GM23338 (cell line): ENCODE measurements around the gene NPIPB2.
"Not testable (repeated sequence)": the region's sequence is repeated elsewhere in the genome, so short reads cannot be mapped to it uniquely, and the experiment has no call there.

ENCODE experiments used
- EZH2 ChIP-seq: fragments of 200-600 bp; sonication (generic); IDR thresholded peaks from one replicate; pipeline ENCODE4 v1.8.0; 2017; ENCODE audit warnings: antibody characterized with exemption, mild to moderate bottlenecking, low read depth; ENCODE audit not compliant: unreplicated experiment
- NANOG ChIP-seq: IDR thresholded peaks from 2 replicates; pipeline ENCODE4 v1.6.1; 2016; ENCODE audit warnings: antibody characterized with exemption, borderline replicate concordance
- POLR2AphosphoS5 ChIP-seq: IDR thresholded peaks from 2 replicates; pipeline ENCODE4 v1.6.1; 2016; ENCODE audit warnings: antibody characterized with exemption, low read depth
- TF ChIP-seq, protein P1 (sequence below), 2 experiments: fragments of 200-600 bp in 1 of 2; sonication (generic) in 1 of 2; conservative IDR thresholded peaks; 2 replicates each; pipeline versions ENCODE4 v1.5.1 to v1.6.1; 2016 to 2017; ENCODE audit warnings: antibody characterized with exemption in 2 of 2, low read depth in 2 of 2, mild to moderate bottlenecking in 2 of 2, moderate library complexity in 1 of 2

DNA sequence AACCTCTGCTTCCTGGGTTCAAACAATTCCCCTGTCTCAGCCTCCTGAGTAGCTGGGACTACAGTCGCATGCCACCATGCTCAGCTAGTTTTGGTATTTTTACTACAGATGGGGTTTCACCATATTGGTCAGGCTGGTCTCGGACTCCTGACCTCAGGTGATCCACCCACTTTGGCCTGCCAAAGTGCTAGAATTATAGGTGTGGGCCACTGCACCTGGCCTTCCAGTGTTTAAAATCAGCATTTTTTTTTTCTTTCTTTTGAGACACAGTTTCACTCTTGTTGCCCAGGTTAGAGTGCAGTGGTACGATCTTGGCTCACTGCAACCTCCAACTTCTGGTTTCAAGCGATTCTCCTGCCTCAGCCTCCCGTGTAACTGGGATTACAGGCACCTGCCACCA is 28.4 kb upstream of the NPIPB2 start:
- not testable (repeated sequence) for TF ChIP-seq EZH2, POLR2AphosphoS5, NANOG
- TF ChIP-seq, protein P1, sequence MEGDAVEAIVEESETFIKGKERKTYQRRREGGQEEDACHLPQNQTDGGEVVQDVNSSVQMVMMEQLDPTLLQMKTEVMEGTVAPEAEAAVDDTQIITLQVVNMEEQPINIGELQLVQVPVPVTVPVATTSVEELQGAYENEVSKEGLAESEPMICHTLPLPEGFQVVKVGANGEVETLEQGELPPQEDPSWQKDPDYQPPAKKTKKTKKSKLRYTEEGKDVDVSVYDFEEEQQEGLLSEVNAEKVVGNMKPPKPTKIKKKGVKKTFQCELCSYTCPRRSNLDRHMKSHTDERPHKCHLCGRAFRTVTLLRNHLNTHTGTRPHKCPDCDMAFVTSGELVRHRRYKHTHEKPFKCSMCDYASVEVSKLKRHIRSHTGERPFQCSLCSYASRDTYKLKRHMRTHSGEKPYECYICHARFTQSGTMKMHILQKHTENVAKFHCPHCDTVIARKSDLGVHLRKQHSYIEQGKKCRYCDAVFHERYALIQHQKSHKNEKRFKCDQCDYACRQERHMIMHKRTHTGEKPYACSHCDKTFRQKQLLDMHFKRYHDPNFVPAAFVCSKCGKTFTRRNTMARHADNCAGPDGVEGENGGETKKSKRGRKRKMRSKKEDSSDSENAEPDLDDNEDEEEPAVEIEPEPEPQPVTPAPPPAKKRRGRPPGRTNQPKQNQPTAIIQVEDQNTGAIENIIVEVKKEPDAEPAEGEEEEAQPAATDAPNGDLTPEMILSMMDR (conservative IDR thresholded peaks at IDR 0.05; ENCODE audit: low read depth in 2 of 2): not testable (repeated sequence)
